Renal pelvis (tissue), 4 donors: ENCODE results near the gene SIPA1L3. TPM values are rescaled to one million over a fixed set of nuclear protein-coding genes. Genes with fewer than 3 reads are reported as not detected.
"Not testable (repeated sequence)": the region's sequence is repeated elsewhere in the genome, so short reads cannot be mapped to it uniquely, and the experiment has no call there.

Experiments used
- DNase-seq: peaks from one replicate; pipeline ENCODE4 v3.0.0-alpha.2; 2013
- polyA plus RNA-seq, 3 donors: library from polyadenylated mRNA; unstranded; fragments of 120-200 nt; gene quantifications; one replicate each; pipeline ENCODE4 v1.2.1, GENCODE V29; 2013; ENCODE audit not compliant: insufficient read length in 3 of 3

Gene SIPA1L3
- polyA plus RNA-seq, 3 donors = 25.4 to 40.3 (median 28.6) TPM

GRCh38 chr19:38015761-38016160 is 108.8 kb downstream of the SIPA1L3 start:
- DNase-seq = peak; percentile 69

GRCh38 chr19:38017401-38018151 is 110.6 kb downstream of the SIPA1L3 start:
- DNase-seq = no peak

- DNase-seq = no peak
Measured at GRCh38 chr19:38018694-38019395, 111.8 kb downstream of the SIPA1L3 start.

- no peak for DNase-seq
Measured at GRCh38 chr19:38019396-38019724, 112.4 kb downstream of the SIPA1L3 start.

- no peak for DNase-seq
Measured at GRCh38 chr19:38020311-38020710, 113.3 kb downstream of the SIPA1L3 start.

- DNase-seq = no peak
Measured at GRCh38 chr19:38021352-38021751, 114.3 kb downstream of the SIPA1L3 start.

GRCh38 chr19:38022791-38023670 is 116.0 kb downstream of the SIPA1L3 start:
- DNase-seq = no peak

GRCh38 chr19:38023671-38024541 is 116.9 kb downstream of the SIPA1L3 start:
- DNase-seq = no peak

- DNase-seq = no peak
Measured at GRCh38 chr19:38024992-38025908, 118.2 kb downstream of the SIPA1L3 start.

GRCh38 chr19:38025909-38026307 is 118.9 kb downstream of the SIPA1L3 start:
- DNase-seq = no peak

GRCh38 chr19:38028913-38029510 is 122.0 kb downstream of the SIPA1L3 start:
- DNase-seq = no peak

- not testable (repeated sequence) for DNase-seq
Measured at GRCh38 chr19:38030001-38030400, 123.0 kb downstream of the SIPA1L3 start.

GRCh38 chr19:38030686-38031422 is 123.8 kb downstream of the SIPA1L3 start:
- no peak for DNase-seq

GRCh38 chr19:38031423-38031770 is 124.4 kb downstream of the SIPA1L3 start:
- DNase-seq = no peak

- DNase-seq = no peak
Measured at GRCh38 chr19:38032151-38032550, 125.1 kb downstream of the SIPA1L3 start.

GRCh38 chr19:38032951-38033350 is 125.9 kb downstream of the SIPA1L3 start:
- no peak for DNase-seq

- no peak for DNase-seq
Measured at GRCh38 chr19:38033658-38034491, 126.9 kb downstream of the SIPA1L3 start.

GRCh38 chr19:38034492-38034860 is 127.5 kb downstream of the SIPA1L3 start:
- no peak for DNase-seq
